DMS153 treated with DMSO at 0.1 percent for 48 hours (cell line): ENCODE measurements around the gene PODXL.
A peak's percentile ranks its signal among the peaks of the same experiment; 100 is the strongest.
"Not testable (repeated sequence)": the region's sequence is repeated elsewhere in the genome, so short reads cannot be mapped to it uniquely, and the experiment has no call there.

ENCODE experiments used
- DNase-seq: peaks from one replicate; lab custom pipeline; 2025; ENCODE audit not compliant: unreplicated experiment; lab: John Stamatoyannopoulos, UW

The PODXL gene

GRCh38 chr7:131511774-131512535, 44.5 kb downstream of the PODXL start:
- DNase-seq: no peak

- DNase-seq: no peak
Measured at GRCh38 chr7:131511071-131511470, 45.4 kb downstream of the PODXL start.

- no peak for DNase-seq
Measured at GRCh38 chr7:131509781-131510180, 46.6 kb downstream of the PODXL start.

GRCh38 chr7:131508754-131509486, 47.5 kb downstream of the PODXL start:
- no peak for DNase-seq

- peak; percentile 40 for DNase-seq
Measured at GRCh38 chr7:131507592-131508331, 48.7 kb downstream of the PODXL start.

- no peak for DNase-seq
Measured at GRCh38 chr7:131506597-131506996, 49.8 kb downstream of the PODXL start.

DNA sequence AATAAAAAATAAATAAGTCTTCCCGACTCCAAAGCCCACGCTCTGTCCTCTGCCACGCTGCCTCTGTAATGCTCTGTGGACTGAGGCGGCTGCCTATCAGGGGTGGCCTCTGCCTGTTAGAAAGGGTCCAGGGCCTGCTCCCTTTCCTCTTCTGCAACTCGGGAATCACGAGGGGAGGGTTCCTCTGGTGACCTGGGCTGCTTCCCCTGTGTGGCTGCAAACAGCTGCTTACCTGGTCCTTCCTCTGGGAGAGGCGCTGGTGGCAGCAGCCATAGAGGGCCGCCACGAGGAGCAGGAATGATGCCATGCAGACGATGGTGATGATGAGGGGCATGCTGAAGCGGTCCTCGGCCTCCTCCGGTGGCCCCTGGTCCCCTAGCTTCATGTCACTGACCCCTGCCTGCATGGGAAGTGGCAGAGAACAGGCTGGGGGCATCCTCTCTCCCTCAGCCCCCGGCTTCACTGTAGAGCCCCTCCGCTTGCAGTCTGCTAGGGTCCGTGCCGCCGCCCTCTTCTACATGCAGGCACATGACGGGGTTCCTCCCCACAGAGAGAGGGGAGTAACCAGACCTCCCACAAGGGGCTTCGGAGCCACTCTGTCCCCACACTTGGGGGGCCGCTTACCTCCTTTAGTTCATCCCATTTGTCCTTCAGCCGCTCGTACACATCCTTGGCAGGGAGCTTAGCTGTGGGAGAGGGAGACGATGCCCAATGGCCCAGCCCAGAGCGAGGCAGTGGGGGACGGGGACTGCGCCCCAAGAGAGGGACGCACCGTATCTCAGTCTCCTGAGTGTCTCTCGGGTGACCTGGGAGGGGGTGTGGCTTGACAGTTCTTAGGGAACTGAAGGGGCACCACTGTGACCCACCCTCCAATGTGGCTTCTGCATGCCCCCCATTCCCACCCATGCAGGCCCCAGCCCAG, 50.5 kb downstream of the PODXL start:
- no peak for DNase-seq

GRCh38 chr7:131505037-131505620, 51.3 kb downstream of the PODXL start:
- DNase-seq: not testable (repeated sequence)

GRCh38 chr7:131504157-131504899, 52.1 kb downstream of the PODXL start:
- DNase-seq: no peak

- no peak for DNase-seq
Measured at GRCh38 chr7:131503639-131504038, 52.8 kb downstream of the PODXL start.

DNA sequence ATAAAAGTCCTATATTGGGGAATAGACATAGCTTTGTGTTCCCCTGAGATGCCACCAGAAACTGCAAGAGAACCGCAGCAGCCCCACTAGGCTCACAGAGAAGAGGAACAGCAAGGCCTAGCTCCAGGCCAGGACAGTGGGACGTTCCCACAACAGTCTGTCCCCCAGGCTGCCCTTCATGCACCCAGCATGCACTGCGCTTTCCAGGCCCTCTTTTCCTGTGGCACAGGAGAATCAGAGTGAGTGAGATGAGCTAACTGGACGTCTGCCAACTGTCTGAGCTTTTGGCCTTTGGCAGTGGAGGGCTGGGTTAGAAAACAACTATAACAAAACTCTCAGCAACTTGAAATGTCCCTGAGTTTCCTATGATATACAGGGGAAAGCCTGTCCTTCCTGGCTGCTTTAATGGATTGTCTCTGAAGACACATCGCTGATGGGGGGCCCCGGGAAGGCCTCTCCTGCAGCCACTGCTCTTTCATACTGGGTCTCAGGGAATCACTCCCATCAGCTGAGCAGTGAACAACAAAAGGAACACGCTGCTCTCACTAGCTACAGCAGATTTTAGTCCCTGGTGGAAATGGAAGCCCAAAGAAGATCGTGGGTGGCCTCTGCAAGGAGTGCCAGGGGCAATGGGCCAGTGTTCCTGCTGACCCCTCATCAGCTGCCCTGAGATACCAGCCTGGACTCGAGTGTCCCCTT, 53.5 kb downstream of the PODXL start:
- DNase-seq: no peak

DNA sequence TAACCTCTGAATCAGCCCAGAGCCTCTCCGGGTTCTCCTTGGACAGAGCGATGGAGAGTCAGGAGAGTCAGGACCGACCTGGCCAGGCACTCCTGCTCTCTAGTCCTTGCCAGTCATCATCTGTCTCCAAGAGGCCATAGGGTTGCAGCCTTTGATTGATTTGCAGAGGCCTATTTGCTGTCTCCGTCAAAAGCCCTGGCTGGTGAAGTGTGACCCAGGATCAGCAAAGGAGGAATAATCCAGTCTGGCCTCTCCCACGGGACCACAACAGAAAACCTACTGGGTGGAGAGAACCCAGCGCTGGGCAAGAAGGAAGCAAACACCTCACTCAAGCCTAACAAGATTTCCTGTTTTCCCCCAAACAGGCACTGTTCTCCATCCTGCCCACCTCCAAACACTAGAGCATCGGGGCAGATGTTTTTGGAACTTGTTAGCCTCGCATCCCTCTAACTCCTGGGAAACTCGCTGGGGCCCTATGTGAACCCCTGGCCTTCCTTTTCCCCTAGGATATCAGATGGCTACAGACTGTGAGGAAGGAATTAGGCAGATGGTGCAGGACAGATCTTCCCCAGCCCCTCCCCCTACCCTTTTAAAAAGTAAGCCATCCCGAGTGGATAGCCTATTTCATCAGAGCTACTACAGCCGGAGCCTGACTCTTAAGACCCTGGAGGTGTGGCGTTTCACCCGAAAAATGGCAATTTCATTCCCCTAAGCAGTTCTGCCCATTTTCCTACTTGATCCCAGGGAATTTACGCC, 54.3 kb downstream of the PODXL start:
- no peak for DNase-seq

DNA sequence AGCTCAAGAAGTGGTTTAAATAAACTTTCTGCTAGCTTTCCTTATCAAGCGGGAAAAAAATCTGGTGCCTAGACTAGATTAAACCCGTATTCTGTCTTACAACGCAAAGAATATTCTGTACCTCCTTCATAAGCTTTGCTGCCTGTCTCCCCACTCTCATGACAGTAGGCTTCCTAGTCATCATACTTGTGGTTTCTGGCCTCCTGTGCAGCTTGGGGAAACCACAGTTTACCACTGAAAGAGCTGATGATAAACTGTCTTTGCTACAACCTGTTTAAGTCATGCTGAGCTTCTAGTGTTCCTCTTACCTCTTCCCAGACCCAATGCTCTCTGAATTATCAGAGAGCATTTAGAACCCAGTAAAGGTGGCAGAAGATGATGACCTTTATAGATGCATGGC, 55.0 kb downstream of the PODXL start:
- no peak for DNase-seq

DNA sequence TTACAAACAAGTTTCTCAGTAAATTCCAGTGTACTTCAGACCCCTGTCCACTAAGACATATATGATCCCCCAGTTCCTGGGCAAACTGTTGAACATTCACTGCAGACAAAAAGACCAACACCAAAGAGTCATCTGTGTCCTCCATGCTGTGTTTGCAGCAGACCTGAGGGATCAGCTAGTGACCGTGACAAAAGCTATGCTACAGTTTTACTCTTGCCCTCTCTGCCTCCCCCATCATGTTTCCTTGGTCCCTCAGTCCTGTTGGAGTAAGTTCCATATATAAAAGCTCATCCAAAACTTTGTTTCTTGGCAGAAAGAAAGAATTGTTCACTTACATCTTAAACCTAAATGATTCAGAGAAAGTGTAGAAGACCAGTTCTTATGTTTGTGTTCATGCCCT, 56.1 kb downstream of the PODXL start:
- no peak for DNase-seq

DNA sequence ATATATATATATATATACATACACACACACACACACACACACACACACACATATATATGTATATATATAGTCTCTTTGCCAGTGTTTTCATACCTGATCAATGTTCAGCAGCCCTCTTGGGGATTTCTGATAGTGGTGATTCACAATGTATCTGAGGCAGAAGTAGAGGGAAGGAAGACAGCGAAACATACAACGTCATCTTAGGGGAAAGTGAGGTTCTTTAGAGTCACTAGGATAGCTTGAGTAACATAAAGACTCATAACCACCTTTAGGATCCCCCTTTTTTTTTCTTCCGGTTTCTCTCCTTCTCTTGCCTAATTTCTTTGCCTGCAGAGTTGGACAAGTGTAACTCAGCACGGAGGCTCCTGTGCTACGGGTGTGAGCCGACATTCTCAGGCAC, 56.6 kb downstream of the PODXL start:
- no peak for DNase-seq

- no peak for DNase-seq
Measured at GRCh38 chr7:131498237-131498885, 58.1 kb downstream of the PODXL start.

DNA sequence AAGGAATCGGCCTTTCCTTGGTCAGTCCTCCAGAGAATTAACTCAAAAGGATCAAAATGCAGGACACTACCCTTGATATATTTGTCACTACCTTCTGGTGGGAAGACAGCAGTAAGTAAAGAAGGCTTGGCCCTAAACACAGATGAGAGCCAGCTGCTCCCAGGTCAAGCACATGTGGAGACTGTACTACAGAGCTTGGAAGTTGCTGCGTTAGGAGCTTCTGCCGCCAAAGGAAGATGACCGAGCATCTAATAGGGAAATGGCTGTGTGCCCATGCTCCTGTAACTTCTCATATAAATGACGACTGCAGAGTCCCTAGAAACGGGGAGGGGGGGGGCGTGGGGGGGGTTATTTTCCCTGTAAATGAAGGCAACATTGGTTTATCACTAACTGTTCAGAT, 59.0 kb downstream of the PODXL start:
- no peak for DNase-seq
